DMS79 (cell line): ENCODE results near the gene STK32C.
"Not testable (repeated sequence)": the region's sequence is repeated elsewhere in the genome, so short reads cannot be mapped to it uniquely, and the experiment has no call there.

Experiments used
- DNase-seq: peaks from one replicate; lab custom pipeline; 2025; lab: John Stamatoyannopoulos, UW

The STK32C gene

DNA sequence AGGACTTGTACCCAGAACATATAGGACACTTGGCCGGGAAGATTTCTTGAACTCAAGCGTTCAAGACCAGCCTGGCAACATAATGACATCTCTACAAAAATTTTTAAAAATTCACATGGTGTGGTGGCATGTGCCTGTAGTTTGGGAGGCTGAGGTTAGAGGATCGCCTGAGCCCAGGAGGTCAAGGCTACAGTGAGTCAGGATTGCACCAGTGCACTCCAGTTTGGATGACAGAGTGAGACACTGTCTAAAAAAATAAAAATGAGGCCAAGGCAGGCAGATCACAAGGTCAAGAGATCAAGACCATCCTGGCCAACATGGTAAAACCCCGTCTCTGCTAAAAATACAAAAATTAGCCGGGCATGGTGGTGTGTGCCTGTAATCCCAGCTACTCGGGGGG lies 9.7 kb upstream of the STK32C start:
- DNase-seq, result not testable (repeated sequence)

DNA sequence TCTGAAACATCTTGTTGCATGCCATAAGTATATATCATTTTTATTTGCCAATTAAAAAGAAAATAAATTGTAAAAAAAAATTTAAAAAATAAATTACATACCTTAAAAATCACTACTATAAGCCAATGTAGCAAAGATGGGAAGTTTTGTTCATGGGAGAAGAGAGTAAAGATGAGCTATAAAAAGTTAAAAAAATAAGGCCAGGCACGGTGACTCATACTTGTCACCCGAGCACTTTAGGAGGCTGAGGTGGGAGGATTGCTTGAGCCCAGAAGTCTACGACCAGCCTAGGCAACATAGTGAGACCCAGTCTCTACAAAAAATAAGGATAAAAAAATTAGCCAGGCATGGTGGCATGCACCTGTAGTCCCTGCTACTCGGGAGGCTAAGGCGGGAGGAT lies 8.4 kb upstream of the STK32C start:
- DNase-seq, result no peak

DNA sequence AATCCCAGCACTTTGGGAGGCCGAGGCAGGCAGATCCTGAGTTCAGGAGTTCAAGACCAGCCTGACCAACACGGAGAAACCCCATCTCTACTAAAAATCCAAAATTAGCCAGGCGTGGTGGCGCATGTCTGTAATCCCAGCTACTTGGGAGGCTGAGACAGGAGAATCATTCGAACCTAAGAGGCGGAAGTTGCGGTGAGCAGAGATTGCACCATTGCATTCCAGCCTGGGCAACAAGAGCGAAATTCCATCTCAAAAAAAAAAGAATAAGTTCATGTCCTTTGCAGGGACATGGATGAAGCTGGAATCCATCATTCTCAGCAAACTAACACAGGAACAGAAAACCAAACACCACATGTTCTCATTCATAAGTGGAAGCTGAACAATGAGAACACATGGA lies 7.1 kb upstream of the STK32C start:
- DNase-seq, result not testable (repeated sequence)

DNA sequence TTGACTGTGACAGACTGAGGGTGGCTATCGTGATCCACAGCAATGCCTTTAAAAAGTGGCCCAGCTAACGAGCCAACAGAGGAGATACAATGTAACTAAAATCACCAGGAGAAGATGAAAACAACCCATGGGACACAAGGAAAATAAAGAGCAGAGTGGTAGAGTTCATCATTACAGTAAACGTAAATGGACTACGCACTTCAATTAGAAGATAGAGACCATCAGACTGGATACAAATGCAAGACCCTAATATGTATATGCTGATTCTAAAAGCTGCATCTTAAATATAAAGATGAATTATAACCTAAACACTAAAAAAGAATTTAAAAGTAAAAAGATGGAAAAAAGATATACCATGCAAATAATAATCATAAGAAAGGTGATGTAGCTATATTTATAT lies 6.6 kb upstream of the STK32C start:
- DNase-seq, result no peak

DNA sequence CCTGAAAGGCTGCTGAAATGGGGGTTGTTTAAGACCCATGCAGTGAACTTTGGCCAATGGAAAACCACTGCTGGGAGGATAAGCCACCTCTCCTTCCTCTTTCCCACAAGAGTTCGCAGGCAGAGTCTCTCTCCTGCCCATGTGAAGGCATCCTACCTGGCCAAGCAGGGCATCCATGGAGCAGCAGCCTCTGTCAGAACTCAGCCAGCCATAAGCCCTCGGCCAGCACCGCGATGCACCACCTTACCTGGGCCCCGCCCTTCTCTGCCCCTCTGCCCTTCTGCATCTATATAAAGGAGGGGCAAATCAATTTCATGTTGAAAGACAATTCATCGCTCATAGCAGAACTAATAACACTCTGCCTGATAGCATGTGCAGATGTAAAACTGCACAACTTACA lies 6.1 kb upstream of the STK32C start:
- no peak for DNase-seq

DNA sequence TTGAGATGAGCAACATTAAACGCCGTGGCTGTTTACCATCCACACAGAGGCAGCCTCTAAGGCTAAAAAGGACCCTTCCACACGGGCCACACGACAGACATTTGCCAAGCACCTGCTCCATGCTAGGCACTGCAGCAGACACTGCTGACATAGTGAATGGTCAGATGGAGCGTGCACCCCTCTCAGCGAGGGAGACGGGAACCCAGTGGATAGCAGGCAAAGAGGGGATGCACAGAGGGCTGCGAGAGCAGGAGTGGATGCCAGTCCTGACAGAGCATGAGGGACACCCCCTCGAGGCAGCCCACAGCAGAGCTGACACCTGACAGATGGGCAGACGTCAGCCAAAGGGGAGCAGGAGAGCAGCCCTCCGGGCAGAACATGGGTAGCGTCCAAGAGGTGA lies 5.6 kb upstream of the STK32C start:
- no peak for DNase-seq

DNA sequence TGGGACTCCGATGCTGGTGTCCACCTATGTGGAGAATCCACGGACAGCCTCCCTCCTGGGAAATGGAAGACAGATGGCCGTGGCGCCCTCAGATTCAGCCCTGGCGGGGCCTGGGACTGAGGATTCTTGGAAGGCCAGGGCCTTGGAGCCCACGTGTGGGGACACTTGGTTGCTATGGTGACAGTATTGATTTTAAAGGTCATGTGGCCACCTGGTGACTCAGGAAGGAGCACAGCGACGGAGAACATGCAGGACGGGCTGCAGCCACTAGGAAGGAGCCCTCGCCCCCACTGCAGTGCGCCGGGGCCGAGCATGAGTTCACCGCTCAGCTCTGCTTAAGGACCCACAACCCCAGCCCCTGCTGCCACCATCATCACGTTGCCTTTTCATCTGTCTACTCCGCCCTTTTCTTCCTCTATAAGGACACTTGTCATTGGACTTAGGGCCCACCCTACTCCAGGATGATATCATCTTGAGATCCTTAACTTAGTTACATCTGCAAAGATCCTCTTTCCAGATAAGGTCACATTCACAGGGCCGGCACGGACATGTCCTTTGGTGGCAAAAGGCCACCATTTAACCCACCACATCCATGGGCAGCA lies 3.7 kb upstream of the STK32C start:
- DNase-seq, result no peak

DNA sequence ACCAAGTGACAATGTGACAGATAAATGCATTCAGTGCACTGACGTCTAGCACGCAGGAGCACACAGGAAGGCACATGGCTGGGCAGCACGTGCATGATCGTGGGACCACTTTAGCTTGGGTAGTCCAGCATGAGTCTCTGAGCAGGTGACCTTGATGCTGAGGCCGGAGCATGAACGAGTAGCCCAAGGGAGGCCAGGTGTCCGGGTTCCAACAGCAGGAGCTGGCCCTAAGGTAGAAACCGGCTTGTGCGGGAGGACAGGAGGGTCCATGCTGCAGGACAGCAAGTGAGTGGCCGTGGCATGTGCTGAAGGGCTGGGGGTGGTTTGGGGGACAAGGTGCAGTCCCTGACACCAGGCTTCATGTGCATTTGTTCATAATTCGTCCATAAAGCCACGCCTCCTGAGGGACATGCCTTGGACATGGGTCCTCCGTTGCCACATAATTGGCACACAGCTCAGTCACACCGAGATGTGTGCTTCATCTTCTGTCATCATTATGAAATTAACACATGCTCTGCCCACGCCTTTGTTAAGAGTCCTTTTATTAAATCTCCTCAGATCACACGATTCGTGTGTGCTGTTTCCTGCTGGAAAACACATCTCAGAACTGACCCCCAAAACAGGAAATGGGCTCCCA lies 3.1 kb upstream of the STK32C start:
- no peak for DNase-seq

DNA sequence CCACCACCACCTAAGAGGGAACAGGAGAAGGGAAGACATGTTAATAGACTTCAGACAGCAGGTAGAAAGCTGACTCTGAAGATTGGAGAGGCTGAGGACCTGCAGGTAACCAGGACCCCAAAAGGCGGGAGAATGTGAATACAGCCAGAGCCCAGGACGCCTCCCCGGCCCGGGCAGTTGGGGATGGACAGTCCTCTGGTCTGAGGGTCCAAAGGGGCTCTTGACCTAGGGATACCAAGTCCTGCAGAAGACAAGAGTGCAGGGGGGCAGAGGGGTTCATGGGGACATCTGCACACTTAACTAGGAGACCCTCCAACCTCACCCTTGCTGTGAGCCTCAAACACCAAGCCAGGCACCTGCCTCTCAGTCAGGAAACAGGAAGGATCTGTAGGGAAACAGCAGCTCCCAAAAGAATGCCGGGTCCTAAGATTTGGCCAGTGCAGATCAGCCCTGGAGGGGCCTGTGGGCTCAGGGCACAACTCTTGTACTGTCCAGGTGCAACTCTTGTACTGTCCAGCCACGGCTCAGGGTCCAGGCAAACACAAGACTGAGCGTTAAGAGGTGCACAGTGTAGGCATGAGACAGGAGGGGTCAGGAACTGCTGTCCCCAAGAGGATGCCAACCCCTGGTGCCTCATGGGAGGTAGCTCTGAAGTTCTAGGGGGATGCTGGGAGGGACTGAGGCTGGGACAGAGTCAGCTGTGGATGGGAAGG lies 2.3 kb upstream of the STK32C start:
- DNase-seq, result no peak

DNA sequence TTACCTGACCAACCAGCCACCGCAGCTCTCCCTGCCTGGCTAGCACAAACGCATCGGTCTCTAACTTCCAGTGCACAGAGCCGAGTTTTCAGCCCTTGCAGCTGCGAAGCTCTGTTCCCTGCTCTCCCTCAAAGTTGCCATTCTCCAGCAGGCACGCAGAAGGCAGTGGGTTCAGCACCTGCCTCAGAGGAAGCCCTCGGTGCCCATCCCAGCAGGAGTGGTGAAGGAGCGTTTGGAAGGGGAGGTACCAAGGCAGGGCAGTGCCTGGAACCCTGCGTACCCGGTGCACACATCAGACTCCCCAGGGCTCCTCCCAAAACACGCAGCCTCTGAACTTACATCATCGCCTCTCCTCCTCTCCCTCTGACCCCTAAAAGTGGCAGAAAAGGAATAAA lies 1.7 kb upstream of the STK32C start:
- DNase-seq, result no peak

DNA sequence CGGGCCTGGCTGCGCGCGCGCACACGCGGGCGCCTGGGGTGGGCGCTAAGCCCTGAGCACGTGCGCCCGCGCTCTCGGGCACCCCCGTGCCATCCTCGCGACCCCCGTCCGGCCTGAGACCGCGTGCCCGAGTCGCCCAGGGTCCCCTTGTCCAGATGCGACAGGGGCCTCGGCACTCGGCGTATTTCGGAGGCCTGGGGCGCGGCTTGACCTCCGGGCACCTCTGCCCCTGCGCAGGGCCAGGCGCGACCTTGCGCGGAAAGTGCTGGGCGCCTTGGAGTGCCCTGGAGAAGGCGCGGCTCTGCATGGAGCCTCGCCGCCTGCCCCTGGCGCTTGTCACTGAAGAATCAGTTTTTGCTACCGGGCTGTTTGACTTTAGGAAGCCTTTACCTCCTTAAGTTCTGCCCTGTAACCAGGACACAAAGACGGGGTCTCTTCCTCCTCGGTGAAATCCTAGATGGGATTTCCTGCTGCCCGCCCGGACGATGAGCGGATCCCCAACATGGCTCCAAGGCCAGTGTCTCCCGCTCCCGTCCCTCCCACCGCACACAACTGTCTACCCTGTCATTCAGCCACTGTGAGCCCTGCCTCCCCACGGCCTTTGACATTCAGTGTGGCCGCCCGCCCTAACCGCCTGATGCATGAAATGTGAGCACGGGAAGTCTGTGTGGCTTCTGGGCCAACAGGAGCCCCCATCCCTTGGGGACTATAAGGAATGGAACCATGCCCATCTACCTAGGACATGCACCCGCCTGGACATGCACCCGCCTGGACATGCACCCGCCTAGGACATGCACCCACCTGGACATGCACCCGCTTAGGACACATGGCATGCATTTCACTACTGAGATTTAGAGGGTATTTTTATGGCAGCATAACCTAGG lies 1.1 kb upstream of the STK32C start:
- DNase-seq, result no peak

DNA sequence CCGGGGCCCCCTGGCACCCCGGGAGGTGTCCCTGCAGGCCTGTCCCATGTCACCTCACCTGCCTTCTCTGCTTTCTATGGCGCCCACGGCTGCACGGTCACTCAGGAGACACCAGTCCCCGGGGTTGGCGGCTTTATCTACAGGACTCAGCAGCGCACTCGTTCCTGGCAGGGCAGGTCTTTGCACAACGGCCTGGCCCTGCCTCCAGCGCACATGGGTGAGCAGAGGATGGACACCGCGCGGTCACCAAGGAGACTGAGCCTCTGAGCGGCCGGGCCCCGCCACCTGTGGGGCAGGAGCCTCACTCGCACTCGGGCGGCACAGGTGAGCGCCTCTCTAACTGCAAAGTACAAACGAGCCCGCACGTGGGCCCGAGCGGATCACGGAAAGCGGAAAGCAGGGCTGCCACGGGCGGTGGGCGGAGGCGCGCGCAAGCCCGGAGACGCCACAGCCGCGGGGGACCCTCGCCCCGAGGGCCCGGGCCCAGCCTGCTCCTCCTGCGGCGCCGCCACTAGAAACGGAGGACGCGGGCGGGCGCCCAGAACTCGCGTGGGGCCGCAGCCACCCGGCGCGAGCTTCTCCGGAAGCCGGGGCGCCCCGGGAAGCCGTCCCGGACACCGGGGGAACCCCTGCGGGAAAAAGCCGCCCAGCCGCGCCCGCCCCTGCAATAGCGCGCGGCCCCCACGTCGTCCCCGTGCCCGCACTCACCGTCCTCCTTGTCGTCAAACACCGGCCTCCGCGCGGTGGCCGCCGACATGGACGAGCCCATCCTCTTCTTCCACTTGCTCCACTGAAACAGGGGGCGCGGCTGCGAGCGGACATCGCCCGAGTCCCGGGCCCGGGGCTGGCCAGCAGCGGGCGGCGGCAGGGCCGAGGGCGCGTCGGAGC lies 642 bp downstream of the STK32C start:
- DNase-seq, result peak; percentile 19

DNA sequence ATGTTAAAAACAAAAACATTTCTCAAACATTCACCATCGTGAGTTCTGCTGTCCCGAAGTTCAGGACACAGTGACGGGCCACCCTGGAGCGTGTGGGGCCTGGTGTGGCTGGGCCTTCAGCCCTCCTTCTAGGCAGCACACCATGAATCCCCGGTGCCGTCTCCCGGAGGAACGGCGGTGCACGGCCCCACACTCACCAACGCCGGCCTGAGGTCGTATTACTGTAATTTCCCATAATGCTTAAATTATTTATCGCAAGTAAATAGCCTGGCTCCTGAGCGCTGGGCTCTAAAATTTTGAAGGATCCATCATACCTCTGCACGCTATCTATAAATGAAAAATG lies 1.4 kb downstream of the STK32C start:
- no peak for DNase-seq

DNA sequence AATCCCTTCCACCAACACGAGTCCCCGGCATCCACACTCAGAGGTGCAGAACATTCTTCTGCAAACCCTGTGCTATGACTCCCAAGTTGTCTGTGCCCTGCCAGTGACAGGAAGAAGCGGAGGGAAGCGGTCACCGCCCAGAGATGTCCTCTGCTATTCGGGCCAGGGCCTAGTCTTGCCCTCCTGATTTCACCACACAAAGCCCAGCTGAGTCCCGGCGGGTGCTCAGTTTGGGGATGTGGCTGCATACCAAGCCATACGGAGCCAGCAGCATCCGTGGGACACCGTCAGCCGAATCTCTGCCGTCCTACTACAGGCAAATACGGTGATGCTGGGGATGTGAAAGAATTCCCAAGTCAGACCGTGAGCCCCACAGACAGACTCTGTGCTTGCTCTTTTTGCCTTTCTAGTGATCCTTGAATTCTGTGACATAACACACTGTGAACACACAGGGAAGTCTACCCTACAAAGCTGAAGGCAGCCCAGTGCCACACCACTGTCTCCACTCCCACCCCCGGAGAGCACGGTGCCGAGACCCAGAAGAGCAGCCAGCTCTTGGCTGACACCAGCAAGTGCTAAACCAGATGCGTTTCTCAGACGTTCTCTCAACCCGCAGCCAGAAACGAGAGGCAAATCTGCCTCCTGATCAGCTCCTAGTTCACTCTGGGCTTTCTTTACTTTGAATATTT lies 2.0 kb downstream of the STK32C start:
- DNase-seq, result no peak

DNA sequence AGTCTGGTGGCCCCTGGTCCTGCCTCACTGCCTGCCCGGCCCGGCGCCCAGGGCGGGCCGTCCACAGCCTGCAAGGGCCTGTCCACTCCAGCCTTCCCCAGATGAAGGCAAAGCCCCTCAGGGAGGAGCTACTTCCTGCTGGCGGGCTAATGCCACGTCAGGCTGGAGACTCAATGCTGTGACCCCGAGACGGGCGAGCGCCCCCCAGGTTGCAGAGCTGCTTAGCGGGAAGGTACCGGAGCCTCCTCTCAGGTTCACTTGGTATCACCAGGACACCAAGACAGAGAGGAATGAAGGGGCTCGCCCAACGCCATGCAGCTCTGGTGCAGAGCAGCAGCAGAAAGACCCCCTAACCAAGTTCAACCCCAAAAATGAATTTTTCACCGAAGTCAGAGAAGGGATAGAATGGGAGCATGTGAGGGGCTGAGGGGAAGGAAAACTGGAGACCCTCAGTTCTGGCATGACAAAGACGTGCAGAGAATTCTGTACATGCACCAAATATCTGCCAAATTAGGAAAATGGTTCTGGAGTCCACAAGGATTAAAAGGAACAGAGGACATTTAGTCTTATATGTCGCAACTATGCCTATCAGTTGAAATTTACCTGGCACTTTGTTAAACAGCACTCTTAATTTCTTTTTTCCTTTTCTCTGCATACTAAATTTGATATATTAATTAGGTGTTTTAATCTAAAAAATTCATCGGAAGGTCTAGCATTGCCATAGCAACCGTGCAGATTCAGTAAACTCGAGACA lies 2.8 kb downstream of the STK32C start:
- no peak for DNase-seq

DNA sequence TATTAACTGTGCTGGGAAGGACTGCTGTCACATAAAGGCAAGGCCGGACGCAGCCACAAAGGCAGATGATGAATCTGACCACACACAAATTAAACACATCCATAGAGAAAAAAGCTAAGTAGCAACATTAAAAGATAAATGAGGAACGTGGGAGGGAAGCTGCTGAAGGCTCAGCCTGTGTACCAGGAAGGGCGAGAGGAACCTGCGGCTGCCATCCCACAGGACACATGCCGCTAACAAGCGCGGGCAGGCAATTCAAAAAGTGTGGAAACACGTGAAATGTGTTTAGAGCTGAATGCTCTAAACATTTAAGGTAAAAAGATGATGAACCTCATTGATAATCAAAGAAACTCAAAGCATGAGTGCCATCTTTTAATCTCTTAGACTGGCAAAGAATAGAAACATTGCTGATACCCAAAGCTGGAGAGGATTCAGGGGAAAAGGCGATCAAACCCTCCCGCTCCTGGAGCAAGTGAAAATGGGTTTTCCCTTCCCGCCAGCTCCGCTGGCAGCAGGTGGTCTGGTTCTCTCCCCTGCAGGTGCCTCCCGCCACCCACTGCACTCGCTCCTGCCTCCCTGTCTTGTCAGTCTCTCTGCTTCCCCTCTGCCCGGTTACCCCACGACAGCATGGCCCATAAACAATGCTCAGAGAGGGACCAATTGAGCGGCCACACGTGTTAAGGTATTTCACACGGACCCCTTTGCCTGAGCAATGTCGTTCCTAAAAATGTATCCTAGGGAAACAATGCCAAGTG lies 4.2 kb downstream of the STK32C start:
- no peak for DNase-seq

DNA sequence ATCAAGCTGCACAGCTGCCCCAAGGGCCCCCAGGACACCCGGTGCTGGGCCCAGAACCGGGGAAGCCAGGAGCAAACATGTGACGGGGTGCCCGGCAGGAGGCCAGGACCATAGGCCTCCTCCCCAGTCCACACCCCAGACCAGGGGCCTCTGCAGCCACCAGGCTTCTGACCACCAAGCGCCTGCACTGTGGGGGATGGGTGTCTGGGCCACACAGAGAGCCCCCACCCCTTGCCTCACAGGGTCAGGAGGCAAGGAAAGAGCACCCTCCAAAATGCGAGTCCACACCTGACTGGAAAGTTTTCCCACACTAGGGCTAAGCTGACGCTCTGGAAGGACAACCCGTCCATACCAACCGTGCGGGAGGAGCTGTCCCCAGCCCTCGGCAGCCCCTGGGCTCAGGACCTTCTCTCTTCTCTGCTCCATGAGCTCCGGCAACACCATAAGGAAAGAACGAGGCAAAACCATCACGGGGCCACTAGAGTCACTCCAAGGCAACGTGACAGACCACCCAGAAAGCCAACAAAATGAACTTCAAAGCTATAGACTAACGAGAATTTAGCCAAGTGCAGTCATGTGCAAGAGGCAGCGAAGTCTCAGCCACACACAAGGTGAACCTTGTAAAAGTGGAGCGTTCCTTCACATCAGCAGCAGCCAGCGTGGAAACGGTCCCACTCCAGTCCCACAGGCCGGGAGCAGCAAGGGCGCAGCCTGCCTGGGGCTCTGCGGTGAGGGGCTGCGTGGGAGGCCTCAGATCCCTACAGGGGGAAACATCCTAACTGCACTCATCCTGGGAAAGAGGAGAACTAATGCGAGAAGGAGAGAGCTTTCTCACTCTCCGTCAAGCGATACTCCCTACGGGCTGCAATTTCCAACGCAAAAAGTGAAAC lies 5.1 kb downstream of the STK32C start:
- no peak for DNase-seq
